ENCODE results near the gene SIX1.

Gene SIX1

DNA sequence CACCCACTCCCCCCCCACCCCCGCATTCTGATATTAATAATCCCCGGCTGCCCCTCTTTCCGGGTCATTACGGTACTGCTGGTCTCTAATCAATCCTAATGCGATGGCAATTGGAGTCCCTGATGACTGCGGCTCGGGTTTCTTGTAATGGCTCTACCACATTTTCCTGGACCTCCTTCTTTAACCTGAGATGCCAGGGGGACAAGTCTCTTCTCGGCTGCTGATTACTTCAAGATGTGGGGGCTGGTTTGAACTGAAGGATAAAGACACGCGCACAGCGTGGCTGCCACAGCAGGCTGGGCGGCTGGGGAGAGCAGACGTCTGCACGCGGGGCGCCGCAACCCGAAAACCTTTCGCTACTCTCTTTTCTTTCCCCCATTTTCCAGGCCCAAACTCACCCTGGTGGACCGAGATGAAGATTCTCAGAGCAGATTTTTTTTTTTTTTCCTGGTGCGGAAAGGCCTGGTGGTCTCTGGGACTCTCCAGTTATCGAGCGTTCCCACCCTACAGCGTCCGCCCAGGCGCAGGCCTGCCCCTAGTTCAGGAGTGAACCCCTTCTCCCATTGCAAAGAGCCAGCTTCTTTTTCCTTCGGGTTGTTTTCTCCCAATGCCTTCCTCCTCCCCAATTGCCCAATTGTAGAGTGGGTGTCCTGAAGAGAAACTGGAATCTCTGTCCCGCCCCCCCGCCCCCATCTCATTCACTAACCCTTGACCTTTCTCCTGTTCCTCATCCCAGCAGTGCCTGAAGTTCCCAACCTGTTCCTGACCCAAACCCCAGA, 6.0 kb upstream of the SIX1 start:
- no peak for DNase-seq (ENCODE audit: low spot score)

DNA sequence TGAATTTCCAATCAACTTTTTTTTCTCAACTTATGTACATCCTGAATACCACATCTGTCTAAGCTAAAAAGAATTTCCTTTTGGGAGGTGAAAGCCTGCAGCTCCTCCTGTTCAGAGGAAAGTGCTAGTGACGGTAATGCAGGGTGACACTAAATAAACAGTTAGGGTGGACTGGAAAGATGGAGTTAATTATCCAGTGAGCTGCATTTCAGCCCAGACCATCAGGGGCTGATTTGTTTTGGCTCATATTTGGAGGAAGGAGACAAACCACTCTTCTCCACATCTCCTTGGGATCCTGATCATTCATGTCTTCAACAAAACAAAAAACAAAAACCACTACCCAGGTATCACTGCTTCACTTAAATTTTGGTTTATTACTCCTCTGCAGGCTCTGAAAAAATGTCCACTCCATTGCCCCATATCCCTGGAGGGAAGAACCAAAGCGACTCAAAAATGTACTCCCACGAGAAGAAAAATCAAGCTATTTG, 5.1 kb upstream of the SIX1 start:
- DNase-seq (ENCODE audit: low spot score), result no peak

- no peak for DNase-seq (ENCODE audit: low spot score)
These were observed 4.5 kb upstream of the SIX1 start for GRCh38 chr14:60653701-60654161.

- no peak for DNase-seq (ENCODE audit: low spot score)
These were observed 3.7 kb upstream of the SIX1 start for GRCh38 chr14:60652674-60653651.

DNA sequence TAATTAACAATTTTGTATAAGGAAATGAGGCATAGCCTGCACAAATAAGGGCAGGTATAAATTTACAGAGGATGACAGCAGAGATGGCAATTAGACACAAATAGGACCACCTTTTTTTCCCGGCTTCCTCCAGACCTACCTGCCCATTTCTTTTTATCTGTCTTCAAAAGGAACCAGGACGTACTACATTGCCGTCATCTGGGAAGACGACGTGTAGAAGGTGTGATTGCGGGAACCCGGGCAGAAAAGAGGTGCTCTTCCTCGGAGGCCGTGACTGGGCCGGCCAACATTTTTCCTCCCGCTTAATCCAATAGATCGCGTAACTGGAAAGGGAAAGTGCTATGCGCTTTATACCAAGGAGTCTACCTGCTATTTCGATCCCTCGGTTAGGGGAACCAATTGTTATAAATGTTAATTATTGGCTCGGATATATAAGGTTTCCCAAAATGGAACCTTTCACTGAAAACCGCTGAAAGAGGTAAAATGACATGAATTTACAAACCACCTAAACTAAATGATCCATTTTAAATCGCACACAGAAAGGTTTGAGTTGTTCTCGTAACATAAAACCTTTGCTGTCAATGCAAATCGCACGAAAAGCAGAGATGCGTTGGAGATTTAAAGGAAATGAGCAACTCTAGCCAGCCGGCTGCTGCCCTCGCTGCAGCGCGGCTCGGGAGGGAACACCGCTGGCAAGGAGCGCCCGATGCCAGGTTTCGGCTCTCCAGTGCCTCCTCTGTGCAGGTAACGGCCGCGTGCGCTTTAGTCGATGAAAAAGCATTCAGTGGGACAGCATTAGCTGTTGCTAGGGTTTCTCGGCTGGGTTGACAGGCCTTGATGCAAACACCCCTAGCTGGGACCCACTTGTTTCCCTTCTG, 2.8 kb upstream of the SIX1 start:
- no peak for DNase-seq (ENCODE audit: low spot score)

- no peak for DNase-seq (ENCODE audit: low spot score)
These were observed 2.0 kb upstream of the SIX1 start for GRCh38 chr14:60651086-60651795.

DNA sequence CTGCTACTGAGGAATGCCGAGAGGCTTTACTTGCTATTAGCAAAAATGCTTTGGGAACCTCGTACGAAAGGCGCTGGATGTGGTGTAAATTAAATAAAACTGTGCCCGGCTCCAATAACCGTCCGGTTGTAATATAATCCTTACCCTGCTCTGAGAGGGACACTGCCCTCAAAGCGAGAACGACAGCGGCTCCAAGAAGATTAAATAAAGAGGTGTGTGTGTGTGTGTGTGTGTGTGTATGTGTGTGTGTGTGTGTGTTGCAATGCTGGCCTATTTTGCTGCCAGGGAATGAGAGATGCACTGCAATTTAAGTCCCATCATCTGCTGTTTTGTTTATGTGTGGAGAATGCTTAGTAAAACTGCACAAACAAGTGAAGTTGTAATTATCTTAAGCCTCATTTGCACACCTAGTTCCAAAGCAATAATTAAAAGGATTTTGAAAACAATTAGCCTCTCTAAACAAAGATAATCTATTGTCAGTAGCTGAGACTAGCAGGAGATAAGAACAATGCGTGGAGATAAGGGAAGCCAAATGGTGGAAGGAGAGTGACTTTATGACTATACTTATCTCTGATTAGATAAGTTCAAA, 1.2 kb upstream of the SIX1 start:
- no peak for DNase-seq (ENCODE audit: low spot score)

GRCh38 chr14:60649875-60650372, 647 bp upstream of the SIX1 start:
- DNase-seq (ENCODE audit: low spot score), result no peak

- DNase-seq (ENCODE audit: low spot score), result no peak
These were observed 886 bp downstream of the SIX1 start for GRCh38 chr14:60648249-60648933.

- no peak for DNase-seq (ENCODE audit: low spot score)
These were observed 1.4 kb downstream of the SIX1 start for GRCh38 chr14:60647837-60648248.

GRCh38 chr14:60647081-60647836, 2.0 kb downstream of the SIX1 start:
- no peak for DNase-seq (ENCODE audit: low spot score)

DNA sequence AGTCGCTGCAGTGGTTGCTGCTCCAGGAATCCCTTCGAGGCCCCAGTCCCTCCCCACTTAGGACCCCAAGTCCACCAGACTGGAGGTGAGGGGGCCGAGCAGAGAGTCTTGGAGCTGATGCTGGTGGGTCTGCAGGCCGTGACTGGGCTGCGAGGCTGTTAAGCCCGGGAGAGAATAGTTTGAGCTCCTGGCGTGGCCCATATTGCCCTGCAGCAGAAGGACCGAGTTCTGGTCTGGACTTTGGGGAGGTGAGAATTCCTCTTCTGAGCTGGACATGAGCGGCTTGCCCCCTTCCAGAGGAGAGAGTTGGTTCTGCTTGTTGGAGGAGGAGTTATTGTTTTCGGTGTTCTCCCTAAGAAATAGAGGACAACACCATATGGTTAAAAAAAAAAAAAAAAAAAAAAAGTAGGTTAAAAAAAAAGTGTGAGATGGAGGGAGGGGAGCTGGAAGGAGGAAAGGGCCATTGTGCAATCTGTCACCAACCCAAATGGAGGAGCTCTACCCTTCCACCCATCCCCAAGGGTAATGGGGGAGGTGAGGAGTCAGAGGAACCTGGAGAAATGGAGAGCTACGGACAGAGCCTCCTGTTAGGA, 3.0 kb downstream of the SIX1 start:
- DNase-seq (ENCODE audit: low spot score), result no peak

GRCh38 chr14:60645126-60645741, 4.0 kb downstream of the SIX1 start:
- no peak for DNase-seq (ENCODE audit: low spot score)

DNA sequence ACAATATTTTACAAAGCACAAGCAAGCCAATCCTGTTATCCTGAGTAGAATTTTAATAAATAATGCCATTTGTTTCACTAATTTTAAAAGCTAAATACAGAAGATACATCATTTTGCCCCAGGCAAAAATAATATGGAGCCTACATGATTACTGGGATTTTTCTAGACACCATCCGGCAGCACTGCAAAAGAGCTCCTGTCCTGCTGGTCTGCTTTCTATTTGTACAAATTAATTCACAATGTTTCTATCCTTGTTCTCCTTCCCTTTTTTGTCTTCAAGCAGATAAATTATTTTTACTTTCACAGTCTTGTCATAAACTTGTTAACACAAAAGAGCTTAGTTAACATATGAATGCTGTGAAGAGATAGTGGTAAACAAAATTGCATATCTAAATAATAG, 4.6 kb downstream of the SIX1 start:
- no peak for DNase-seq (ENCODE audit: low spot score)

DNA sequence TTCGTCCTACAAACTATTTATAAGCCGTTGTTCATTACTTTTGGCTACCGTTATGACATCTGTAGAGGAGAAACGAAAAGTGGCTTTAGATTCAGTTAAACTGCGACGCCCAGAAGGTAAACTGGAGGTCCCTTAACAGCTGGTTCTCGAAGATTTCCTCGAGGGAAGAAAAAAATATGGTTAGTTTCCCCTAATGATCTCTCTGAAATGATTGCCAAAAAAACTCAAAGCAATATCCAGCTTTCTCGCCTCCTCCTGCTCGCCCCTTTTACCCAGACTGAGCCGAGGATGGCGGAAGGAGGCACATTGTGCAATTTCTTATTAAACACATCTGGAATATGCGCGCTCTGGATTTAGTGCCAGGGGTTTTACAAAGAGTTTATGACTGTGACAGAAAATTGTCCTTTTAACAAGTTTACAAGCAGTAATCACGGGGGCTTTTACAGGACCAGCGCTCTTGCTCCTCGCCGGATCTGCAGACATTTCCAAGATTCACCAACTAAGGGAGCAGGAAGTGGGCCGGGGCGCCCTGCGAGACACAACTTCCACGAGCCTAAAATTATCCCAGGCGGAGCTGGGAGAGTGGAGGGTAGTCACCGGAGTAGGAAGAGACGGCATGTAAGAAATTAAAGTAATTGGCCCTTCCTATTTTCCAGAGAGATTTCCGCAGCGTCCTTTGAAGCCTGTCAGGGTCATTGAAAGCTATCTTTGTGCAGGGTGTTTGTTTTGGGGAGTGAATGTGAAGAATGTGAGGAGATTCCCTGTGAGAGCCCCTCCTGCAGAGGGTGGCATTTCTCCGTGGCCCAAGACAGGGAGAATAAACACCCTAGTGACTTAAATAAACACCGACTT, 5.6 kb downstream of the SIX1 start:
- DNase-seq (ENCODE audit: low spot score), result no peak

DNA sequence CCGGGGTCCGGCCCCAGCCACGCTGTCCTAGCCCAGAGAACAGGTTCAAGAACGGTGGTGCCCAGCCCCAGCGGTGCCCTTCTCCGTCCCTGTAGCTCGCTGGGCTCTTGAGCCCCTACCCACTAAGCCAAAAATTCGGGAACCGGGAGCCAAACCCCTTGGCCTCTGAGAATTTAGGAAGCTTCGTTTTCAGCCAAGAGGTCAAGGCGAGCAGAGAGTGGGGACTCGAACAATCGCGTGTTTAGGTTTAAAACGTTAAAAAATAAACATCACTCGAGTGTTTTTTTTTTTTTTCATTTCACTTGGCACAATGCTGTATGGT, 6.2 kb downstream of the SIX1 start:
- no peak for DNase-seq (ENCODE audit: low spot score)

Measured in activated CD4-positive, alpha-beta T cell treated with anti-CD3 and anti-CD28 coated beads, Interleukin-2, Interleukin-4, amounts not matched to agents 100 ng/mL and 50 ng/mL, durations not matched to agents 16 hours and 8 hours (primary cell).